C1 segment of cervical spinal cord (tissue), 14 donors: ENCODE data around the gene IVD.
"Not testable (repeated sequence)": the region's sequence is repeated elsewhere in the genome, so short reads cannot be mapped to it uniquely, and the experiment has no call there.

Source experiments
- DNase-seq, 14 donors: peaks; one replicate each; lab custom pipeline; 2025; lab: John Stamatoyannopoulos, UW

The IVD gene

GRCh38 chr15:40437752-40438687 lies 32.4 kb downstream of the IVD start:
- DNase-seq = no peak

DNA sequence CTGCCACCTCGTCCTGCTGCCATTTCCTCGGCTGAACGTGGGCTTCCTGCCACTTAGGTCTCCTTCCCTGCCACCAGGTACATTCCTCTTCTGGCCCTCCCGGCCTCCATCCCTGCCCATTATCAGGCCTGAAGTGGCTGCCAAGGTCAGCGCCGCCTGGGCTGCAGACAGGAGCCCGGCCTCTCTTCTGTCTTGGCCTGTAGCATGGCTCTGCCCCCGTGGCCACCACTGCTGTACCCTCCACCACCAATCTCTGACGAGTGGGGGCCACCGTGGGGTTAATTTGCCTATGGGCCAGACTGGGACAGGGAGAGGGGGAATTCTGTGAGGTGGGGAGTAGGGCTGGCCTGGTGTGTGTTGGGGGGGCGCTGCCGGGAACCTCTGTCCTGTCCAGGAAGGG lies 33.1 kb downstream of the IVD start:
- DNase-seq = no peak

GRCh38 chr15:40439461-40439959 lies 33.9 kb downstream of the IVD start:
- peak in 3 of 14 donors; percentile 22 to 29 (median 25) for DNase-seq

- DNase-seq = peak in 6 of 14 donors; percentile 32 to 64 (median 48)
Observed at GRCh38 chr15:40439960-40440742, 34.6 kb downstream of the IVD start.

GRCh38 chr15:40440743-40441564 lies 35.4 kb downstream of the IVD start, which contains the start of gene BAHD1:
TSS of gene BAHD1 (plus strand) at chr15:40440953. CDS start at chr15:40458465, 17,512 bp downstream.
- peak; percentile 75 to 96 (median 94) for DNase-seq

- peak in 5 of 14 donors; percentile 19 to 44 (median 37) for DNase-seq
Observed at GRCh38 chr15:40441565-40442531, 36.3 kb downstream of the IVD start.

DNA sequence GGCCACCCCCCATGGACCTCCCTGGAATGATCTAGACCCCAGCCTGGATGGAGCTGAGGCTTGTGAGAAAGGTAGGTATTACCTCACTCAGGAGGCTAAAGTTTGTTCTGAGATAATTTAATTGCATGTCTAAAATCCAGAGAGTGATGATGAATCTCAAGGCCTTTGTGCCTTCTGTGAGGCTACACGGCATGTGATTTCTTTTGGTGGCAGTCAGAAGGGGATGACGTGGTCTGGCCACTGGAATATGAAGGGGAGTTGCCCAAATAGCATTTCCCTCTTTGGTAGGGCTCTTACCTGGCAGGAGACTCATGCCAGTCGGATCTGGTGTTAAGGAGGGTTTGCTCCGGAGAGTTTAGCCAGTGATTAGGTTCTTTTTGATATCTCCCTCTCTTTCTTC lies 37.7 kb downstream of the IVD start:
- DNase-seq = no peak

DNA sequence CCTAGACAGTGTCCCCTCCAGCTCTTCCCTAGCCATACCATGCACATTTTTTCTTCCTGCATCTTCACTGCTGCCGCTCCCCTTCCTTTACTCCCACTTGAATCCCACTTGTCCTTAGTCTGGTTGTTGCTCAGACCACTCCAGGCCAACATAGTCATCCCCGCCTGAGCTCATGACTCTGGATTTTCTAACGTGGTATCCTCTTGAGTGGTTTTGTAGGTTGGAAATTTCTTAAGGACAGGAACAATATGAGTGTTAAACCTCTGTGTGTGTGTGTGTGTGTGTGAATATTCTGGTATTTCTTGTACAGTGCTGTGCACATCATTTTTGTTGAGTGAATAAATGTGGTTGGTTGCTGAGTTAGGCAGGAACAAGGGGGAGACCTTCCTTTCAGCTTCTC lies 38.3 kb downstream of the IVD start:
- no peak for DNase-seq

GRCh38 chr15:40444736-40445135 lies 39.1 kb downstream of the IVD start:
- no peak for DNase-seq

DNA sequence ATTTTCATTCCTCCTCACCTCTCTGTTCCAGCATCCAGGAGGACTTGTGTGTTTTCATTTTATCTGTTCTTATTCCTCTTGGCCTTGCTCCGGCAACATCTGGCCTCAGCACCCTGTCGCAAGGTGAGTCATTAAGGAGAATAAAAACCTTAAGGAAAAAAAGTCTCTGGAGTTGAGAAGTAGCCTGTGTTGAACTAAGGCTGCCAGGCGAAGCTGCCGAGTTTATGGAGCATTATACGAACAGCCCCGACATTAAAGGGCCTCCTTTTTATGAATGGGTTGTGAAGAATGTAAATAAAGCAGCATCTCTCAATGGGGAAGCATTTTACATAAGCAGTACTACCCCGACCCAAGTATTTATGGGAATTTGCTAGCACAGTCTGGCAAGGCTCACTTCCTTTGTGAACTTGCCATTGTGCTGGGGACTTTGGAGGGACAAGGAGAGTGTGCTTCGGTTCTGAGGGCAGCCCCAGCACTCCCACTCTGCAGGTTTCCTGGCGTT lies 39.9 kb downstream of the IVD start:
- no peak for DNase-seq

DNA sequence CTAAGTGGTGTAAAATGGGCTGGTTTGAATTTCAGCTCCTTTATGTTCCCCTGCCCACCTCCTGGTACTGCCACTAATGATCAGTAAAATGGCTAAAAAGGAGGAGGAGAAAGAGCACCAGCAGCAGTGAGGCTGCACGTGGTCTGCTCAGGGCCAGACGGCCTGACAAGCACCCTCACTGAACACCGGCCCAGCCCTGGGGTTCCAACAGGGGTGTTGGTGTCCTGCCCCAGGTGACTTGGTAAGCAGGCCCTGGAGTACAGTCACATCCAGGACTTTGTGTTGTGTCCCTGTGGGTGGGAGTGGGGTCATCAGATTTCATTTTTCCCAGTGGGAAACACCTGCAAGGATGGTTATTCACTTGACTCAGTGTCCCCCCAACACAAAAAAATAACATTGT lies 40.5 kb downstream of the IVD start:
- no peak for DNase-seq

DNA sequence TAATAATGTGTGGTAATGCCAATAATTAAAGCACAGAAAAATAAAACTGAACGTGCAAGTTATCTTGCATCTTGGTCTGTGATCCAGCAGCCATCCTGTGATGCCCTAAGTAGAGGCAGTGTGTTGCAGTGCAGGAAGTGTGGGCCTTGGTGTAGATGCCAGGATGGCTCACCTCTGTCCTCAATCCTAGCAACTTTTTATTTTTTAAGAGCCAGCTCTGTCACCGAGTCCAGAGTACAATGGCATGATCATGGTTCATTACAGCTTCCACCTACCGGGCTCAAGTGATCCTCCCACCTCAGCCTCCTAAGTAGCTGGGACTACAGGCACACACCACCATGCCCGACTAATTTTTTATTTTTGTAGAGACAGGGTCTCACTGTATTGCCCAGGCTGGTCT lies 42.8 kb downstream of the IVD start:
- no peak for DNase-seq

DNA sequence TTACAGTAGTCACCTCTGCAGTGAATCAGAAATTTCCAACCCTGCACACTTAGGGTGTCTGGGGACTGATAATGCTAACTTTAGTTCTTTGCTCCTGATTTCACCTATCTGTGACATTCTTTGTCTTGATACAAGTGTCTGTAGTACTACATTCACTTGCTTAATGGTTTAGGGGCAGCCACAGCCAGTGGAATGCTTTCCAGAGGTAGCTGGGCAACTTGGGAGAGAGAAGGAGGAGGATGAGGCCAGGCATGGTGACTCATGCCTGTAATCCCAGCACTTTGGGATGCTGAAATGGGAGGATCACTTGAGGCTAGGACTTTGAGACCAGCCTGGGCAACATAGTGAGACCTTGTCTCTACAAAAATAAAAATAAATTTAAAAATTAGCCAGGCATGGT lies 43.7 kb downstream of the IVD start:
- DNase-seq = no peak

GRCh38 chr15:40450047-40450446 lies 44.5 kb downstream of the IVD start:
- DNase-seq = no peak

GRCh38 chr15:40451527-40452158 lies 46.0 kb downstream of the IVD start:
- no peak for DNase-seq

- no peak for DNase-seq
Observed at GRCh38 chr15:40452296-40453090, 46.9 kb downstream of the IVD start.

DNA sequence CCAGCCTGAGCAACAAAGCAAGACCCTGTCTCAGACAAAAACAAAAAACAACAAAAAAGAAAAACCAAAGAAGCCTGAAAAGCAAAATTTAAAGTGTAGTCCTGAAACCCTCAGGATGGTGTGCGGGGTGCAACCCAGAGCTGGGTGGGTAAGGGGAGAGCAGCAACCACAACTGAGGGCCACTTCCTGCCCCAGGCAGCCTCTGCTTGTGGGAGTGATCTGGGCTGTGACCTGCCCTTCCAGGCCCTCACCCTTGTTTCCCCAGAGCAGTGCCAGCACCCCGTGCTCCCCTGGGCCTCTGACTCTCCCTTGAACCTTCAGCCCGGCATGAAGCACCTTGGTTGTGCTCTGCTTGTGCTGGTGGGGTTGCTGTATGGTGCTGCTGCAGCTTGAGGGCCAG lies 48.3 kb downstream of the IVD start:
- not testable (repeated sequence) for DNase-seq

DNA sequence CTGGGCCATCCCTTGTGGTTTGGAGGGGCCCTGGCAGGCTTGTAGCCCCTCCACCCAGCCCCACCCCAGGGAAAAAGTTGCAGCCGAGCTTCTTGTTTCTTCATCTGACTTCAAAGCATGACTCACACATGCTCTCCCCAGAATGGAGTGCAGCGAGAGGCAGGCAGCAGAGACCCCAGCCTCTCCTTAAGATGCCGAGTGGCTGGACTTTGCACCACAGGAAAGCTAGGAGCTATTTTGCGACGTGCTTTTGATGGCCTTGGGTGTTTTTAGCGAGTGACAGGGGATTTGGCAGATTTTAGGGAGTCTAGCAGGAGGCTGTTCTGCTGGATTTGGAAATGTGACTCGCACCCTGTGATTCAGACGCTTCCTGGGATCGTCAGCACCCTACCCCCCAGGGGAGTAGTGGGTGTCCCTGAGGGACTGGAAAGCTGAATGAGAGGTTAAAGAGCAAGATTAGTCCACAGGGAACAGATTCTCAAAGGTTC lies 49.4 kb downstream of the IVD start:
- no peak for DNase-seq
